GM19035 (cell line): ENCODE measurements around the gene KRT72.

ENCODE experiments used
- ATAC-seq: cut with Tn5 transposase; IDR thresholded peaks from one replicate; pipeline ENCODE4 v1.9.1; 2021; ENCODE audit not compliant: unreplicated experiment

Gene KRT72

DNA sequence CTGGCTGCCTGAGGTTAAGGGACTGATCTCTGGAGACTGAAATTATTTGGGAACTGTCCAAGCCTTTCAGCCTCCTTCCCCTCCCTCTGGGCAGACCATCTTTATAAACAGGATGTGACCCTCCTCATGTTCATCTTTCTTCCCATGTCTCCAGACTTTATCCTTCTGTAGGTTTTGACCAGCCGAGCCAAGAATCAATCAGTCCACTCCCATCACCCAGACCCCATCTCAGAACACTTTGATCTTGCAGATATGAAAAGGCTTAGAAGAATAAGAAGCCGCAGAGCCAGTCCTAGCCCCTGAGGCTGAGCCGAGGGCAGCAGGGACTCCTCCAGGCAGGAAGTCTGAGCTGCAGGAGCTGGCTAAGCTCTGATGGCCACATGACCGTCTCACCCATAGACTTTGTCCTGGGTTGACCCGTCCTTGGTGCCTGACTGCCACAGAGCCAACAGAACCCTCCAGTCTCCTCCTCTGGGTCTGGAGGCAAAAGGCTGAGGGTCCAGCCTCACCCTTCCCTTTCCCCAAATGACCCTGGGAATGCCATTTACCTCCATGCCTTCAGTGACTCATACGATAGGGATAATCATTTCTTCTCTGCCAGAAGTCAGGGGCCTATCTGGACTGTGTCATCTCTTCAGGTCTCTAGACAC is 49.9 kb downstream of the KRT72 start:
- no peak for ATAC-seq

DNA sequence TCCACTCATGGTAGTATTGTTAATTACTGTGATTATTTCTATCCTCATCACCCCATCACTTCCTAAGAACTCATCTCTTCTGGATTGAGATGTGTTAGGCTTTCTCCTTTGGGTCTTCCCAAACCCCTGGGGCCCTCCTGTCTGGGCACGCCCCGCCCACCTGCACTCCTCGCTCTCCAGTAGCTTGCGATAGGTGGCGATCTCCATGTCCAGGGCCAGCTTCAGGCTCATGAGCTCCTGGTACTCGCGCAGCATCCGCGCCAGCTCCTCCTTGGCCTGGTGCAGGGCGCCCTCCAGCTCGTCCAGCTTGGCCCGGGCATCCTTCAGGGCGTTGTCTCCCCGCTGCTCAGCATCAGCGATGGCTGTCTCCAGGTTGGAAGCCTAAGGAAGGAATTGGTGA is 55.1 kb downstream of the KRT72 start:
- no peak for ATAC-seq

DNA sequence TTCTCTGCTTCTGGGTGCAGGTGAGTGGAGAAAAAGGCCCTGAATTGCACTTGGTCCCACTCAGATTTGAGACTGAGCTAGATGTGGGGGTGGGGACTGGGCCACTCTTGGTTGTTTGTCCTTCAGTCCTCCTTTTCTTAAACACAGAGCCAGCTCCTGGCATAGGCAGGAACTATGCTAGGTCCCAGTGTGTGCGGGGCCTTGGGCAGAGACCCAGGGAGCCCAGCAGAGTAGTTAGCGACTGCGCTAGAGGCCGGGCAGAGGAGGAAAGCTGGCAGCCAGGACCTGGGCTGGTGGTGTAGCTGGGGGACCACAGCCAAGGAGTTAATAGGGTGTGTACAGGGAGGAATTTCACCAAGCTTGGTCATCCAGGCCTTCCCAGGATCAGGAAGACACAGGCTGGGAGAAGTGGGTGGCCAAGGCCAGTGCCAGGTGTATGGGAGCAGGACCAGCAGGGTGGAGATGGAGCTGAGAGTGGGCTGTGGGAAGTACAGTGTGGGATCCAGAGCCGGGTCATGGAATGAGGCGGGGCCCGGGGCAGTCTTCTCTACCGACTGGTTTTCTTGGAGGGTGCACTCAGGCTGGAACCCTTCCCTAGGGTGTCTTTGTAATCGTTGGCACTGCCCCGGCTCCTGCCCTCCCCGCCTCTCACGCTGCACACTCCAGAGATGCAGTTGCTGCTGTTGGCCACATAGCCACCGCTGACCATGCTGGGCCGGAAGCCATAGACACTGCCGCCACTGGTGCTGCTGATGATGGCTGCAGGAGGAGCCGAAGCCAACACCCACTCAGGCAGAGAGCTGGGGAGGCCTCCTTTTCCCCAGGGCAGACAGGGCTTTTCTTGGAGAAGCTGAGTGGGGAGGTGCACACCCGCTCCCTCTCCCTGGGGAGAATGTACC is 57.0 kb downstream of the KRT72 start:
- no peak for ATAC-seq

DNA sequence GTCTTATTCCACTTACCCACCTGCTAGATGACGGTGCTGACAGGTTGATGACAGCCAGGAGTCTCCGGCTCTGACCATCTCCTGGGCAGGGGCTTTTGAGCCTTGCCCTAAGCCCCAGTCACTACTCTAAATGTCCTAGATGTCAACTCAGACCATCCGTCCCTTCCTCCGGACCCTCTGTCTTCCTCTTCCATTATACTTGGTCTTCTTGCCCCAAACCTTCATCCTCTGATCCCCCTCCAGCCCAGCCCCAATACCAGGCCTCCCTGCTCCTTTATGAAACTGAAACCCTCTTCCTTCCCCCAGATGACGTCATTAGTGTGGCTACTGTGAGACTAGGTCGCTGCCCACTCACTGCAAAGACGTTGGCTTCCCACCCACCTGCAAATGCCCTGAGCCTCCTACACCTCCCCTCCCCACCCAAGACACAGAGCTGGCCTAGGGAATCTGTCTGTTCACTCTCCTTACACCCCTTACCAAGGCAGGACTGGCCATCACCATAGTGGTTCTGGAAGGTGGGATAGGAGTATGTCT is 58.4 kb downstream of the KRT72 start:
- no peak for ATAC-seq

DNA sequence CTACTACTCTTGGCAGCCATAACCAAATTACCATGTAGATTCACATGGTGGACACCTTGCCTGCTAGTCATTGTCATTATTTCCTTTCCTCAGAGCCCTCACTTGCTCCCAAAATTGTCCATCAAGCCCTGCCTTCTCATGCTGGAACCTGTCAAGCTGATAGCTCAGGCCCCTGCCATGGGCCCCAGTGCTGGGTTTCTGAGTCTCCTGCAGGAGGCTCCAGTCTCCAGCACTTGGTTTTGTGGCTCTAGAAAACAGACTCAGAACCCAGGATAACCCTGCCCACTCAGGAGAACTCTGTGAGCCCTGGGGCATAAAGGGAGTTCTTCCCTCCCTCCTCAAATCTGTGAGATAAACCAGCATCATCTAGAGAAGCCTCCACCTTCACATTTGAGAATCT is 59.1 kb downstream of the KRT72 start:
- ATAC-seq, result no peak

DNA sequence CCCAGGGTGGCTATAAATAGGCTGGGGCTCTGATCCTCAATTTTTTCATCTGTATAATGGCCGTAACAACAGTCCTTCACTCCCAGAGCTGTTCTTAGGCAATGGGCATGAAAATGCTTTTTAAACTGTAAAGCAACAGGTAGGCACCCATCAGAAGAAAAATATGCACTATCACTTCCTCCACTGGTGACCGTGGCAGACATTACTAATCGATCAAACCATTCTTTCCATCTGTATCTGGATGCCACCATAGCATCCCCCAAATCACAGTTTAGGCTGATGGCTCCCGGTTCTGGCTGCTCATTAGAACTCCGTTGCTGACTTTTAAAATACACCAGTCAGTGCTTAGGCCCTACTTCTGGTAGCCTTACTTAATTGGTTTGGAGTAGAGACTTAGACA is 59.6 kb downstream of the KRT72 start:
- ATAC-seq, result no peak

DNA sequence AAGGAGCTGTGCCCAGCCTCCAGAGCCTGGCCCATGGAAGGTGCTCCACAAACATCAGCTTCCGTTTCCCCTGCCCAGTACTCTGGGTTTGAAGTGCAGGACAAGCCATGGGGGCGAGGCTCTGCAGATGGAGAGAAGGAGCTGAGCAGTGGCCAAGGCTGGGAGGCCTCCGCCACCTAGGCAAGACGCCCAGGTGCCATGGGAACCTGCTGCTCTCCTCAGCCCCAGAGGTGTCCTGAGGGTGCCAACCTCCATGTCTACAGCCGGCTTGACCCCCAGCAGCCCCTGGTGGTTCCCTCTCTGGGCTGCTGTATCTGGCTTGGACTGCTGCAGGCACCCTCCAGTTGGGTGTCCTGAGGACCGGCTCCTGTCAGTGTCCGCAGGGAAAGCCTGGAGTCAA is 60.7 kb downstream of the KRT72 start:
- ATAC-seq, result no peak

DNA sequence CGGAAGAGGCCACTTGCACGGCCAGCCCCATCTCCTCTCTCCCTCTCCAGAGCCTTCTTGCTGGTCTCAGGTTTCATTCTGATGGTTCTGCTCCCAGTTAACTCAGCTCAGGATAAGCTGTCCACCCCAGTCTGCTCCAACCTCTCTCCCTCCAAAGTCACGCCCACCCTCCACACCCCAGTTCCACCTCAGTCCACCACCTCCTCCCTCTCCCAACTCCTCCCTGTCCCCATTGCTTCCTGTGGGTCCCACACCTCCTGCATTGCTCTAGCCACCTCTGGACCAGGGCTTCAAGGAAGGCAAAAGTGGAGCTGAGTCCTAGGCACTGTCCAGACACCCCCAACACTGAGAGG is 61.5 kb downstream of the KRT72 start:
- ATAC-seq, result no peak

DNA sequence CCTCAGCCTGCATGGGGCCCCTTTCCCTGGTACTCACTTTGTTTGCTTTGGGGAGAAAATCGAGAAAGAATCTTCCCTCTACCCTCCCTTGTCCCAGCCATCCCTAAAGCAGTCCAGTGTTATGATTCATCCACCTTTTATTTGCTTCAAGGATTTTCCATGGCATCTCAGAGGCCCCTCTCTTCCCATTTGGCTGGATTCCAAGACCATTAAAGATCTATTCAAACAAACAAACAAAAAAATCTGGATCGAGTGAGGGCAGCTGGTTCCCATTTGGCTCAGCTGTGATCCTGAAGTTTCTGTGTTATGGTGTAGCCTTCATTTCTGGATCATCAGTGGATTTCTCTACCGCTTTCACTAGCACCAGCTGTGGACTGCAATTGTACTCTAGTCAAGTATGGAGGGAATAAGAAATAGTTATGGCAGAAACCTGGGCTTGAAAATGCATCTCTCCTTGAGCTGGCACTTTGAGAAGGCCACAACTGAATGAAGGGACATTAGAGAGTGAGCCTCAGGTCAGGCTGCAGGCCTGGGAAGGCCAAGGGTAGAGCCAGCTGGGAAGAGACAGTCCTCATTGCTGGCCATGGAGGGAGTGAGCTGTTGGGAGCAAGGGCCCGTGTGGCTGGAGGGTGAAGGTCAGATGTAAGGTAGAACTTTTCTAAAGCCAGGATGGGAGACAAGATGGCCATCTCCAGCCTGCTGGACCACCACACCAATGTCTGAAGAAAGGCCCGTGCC is 62.0 kb downstream of the KRT72 start:
- ATAC-seq, result no peak

DNA sequence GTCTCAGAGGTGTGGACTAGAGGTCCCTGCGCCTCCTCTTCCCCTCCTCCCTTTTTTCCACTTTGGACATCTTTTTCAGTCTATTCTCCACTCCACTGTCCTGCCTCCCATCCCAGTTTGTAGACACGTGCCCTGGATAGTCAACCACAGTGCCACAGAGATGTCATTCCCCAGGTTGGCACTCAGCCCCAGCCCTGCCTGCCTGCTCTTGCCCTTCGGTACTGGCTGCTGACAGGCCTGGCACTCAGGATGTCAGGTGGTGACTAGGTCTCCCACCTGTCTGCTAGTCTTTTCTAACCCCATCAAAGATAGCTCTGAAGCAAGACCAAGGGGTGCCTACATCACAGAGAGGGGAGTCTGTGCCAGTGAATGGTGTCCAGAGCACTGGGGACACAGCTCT is 64.2 kb downstream of the KRT72 start:
- ATAC-seq, result no peak
